Nucleus accumbens (tissue), 56 donors: Measurements from ENCODE around the gene SEPTIN2.
"Not testable (repeated sequence)": the region's sequence is repeated elsewhere in the genome, so short reads cannot be mapped to it uniquely, and the experiment has no call there.

ENCODE experiments used
- DNase-seq, 56 donors: peaks; one replicate each; lab custom pipeline; 2025; lab: John Stamatoyannopoulos, UW

The SEPTIN2 gene

GRCh38 chr2:241375300-241375699 is 59.6 kb downstream of the SEPTIN2 start:
- no peak for DNase-seq

GRCh38 chr2:241376808-241377207 is 61.1 kb downstream of the SEPTIN2 start:
- no peak for DNase-seq

- DNase-seq = no peak
Observed at GRCh38 chr2:241378816-241379215, 63.1 kb downstream of the SEPTIN2 start.

- no peak for DNase-seq
Observed at GRCh38 chr2:241379481-241380480, 64.1 kb downstream of the SEPTIN2 start.

GRCh38 chr2:241381872-241382271 is 66.1 kb downstream of the SEPTIN2 start:
- no peak for DNase-seq

- DNase-seq = not testable (repeated sequence)
Observed at GRCh38 chr2:241385450-241385849, 69.7 kb downstream of the SEPTIN2 start.

GRCh38 chr2:241386519-241386918 is 70.8 kb downstream of the SEPTIN2 start:
- no peak for DNase-seq

- DNase-seq = no peak
Observed at GRCh38 chr2:241389697-241390096, 74.0 kb downstream of the SEPTIN2 start.

GRCh38 chr2:241390301-241391206 is 74.8 kb downstream of the SEPTIN2 start:
- DNase-seq = no peak

GRCh38 chr2:241391892-241392665 is 76.4 kb downstream of the SEPTIN2 start:
- DNase-seq = peak in 14 of 56 donors; percentile 12 to 51 (median 34)

- DNase-seq = not testable (repeated sequence)
Observed at GRCh38 chr2:241392753-241393152, 77.0 kb downstream of the SEPTIN2 start.

- no peak for DNase-seq
Observed at GRCh38 chr2:241393524-241394196, 77.9 kb downstream of the SEPTIN2 start.

GRCh38 chr2:241396809-241397208 is 81.1 kb downstream of the SEPTIN2 start:
- not testable (repeated sequence) for DNase-seq

GRCh38 chr2:241399941-241400922 is 84.5 kb downstream of the SEPTIN2 start:
- DNase-seq = no peak
